Stimulated activated naive CD4-positive, alpha-beta T cell (primary cell): ENCODE data around the gene INF2.
"Not testable (repeated sequence)": the region's sequence is repeated elsewhere in the genome, so short reads cannot be mapped to it uniquely, and the experiment has no call there.

ENCODE experiments used
- DNase-seq, 6 experiments: peaks; one replicate each; lab custom pipeline; 2025; lab: John Stamatoyannopoulos, UW

The INF2 gene

DNA sequence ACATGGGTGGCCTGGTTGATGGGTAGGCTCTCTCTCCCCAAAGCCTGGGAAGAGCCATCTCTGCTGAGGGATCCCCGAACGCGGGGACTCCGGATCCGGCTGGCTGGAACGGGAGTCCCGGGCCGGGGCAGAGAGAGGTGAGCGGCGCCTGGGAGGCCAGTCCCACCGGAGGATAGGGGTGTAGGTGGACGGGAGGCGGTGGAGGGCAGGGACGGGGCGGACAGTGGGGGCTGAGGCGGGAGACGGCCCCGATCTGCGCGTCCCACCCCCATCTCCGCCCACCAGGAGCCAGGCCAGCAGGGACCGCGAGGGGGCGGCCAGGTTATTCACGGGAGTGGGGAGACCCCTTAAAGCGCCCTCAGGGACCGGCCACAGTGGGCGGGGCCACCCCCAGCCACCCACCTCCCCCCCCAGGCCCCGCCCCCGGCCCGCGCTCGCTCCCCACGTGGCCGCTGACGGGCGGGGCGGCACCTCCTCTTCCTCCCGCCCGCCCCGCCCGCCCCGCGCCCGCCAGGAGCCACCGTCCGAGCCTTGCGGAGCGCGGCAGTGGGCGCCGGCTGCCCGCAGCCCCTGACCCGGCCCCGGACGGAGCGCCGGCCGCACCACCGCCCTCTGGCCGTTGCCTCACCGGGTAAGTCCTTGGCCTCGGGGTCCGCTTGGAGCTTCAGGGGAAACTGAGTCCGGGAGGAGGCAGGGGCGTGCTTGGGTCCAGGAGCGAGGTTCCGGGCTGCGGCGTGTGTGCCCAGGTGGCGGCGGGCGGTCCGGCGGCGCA is at the start of gene INF2:
INF2 (plus strand) TSS at position 510 of the 772 bp plus-strand sequence. CDS start 11,748 bp downstream, outside the sequence.
- peak in 5 of 6 experiments; percentile 34 to 50 (median 38) for DNase-seq

DNA sequence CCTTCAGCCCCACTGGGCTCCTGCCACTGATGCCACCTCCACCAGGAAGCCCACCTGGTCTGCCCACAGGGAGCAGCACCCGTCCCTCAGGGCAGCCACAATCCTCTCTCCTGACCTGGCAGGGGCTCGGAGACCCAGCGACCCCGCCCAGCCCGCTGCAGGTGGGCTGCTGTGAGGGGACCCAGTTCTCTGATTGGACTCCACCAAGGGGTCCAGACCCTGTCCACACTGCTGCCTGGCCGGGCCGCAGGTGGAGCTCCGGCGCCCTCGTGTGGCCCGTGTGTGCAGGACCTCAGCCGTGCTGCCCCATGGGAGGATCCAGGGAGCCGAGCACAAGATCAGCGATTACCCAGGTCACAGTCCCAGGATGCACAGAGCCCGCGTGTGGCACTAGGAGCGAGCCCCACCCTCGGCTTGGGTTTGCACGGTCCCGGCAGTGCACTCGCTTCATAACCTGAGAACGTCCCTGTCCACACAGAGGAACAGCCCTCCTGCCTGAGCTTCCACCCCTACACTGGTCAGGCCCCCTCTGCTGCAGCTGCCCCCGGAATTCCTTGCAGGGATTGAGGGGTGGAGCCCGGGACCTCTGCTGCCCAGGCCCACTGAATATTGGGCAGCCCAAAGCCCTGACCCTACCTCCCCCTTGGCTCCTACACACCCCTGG is 49.4 kb upstream of the INF2 start:
- DNase-seq, result peak in 4 of 6 experiments; percentile 21 to 42 (median 34)

DNA sequence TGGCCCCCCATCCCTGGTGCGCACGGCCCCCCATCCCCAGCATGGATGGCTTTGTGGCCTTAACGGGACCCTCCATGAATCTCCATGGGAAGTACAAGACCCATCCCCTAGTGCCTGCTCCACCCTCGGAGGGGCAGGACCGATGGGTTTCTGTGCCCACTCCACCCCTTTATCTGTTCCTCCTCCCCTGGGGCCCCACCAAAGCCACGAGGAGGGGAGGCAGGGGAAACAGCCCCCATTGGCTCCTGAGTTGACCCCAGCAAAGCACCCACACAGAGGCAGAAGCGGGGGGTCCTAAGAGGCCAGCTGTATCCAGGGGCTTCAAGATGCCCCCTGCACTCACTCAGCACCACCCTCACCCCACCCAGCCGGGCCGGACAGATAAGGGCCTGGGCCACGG is 48.7 kb upstream of the INF2 start:
- no peak for DNase-seq

DNA sequence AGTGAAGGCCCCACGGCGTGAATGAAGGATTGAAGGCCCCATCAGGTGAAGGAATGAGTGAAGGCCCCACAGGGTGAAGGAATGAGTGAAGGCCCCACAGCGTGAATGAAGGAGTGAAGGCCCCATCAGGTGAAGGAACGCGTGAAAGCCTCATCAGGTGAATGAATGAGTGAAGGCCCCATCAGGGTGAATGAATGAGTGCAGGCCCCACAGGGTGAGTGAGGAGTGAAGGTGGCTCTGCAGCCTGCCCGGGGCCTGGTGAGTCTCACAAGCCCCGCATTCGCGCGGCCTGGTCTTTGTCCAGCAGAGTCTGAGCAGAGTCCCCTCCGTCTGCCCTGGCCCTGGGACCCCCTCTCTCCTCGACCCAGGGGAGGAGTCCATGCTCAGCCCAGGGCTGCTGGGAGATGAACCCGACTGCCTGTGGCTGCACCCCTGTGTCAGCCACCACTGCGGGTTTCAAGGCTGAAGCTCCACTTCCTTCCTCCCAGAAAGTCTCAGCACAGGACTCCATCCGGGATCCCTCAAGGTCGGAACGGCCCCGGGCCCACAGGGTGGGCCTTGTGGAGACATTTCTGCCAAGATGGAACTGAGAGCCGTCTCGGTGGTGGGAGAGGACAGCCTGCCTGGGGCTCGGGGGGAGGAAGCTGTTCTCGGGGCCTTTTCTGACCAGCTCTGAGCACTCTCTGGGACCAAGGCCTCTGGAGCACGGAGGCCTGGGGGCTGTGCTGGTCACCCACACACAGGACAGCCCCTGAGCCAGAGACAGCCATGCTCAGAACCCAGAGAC is 47.5 kb upstream of the INF2 start:
- no peak for DNase-seq

DNA sequence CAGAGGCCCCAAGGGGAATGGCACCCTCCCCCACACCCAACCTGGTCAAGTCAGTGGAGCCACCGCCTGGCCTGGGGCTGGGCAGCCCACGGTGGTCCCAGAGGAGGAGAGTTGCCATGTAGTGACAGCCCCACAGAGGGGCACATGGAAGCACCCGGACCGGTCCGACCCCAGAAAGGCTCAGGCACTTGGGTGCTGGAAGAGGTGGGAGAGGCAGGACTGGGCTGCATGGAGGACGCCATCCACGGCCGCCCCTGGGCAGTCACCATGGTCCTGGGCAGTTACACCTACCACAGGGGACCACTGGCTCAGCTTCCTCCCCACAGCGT is 46.9 kb upstream of the INF2 start:
- DNase-seq, result no peak

DNA sequence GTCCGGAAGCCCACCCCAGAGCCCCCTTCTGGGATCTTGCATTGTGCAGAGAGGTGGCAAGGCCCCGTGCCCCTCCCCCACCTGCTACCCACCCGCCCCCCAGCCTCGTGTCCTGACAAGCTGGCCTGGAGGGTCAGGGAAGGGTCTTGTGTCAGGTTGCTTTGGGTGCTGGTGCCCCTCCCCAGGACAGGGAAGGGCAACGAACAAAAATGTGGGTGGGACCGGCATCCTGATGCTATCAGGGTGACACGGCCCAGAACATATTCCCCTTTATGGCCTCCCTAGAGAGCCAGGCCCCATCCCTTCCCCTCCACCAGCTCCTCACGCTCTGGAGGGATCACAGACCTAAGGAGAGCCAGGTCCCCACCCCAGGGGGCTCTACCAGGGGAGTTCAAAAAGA is 46.1 kb upstream of the INF2 start:
- no peak for DNase-seq

DNA sequence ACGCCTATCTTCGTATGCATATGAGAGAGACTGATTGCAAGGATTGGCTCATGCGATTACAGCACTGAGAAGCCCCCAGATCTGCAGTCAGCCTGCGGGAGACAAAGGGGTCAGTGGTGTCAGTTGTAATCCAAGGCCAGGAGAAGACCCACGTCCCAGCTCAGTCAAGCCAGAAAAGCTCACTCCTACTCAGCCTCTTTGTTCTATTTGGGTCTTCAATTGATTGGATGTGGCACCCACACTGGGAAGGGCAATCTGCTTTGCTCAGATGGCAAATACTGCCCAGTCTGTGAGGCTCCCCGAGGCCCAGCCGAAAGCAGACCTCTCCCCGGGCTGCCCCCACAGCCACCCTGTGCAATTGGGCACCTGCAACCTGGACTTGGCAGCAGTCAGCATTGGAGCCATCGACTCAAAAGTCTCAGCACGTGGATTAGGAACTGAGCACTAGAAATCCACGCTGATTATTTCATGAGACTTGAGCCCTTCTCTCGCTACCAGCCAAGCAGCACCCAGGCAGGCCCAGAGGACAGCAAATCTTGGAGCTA is 45.3 kb upstream of the INF2 start:
- no peak for DNase-seq

DNA sequence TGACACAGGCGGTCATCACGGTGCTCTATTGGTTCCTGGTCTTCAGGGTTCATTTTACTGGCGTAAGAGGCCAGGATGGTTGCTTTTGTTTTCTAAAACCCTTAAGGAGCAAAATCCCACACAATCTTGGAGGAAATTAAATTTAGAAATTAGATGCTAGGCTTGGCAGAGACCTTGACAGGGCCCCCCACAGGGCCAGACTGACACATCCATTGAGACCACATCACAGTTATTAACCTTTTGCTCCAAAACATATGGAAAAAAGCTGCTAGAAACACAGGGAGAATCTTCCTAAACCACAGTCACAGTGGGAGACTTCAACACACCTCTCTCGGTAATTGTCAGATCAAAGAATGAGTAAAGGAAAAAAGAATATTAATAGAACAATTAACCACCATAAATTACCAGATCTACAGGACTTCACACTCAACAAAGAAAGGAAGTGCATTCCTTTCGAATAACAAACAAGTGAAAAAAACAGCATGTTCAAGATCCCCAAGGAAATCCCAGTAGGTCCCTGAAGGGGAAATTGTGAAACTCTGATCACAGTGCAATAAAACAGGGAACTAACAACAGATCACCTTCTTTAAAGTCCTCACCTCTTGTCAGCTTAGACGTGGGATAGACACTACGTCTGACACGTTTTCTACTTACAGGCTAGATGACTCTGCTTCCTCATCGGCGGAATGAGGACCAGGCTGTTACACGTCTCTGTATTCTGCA is 44.6 kb upstream of the INF2 start:
- DNase-seq, result no peak

DNA sequence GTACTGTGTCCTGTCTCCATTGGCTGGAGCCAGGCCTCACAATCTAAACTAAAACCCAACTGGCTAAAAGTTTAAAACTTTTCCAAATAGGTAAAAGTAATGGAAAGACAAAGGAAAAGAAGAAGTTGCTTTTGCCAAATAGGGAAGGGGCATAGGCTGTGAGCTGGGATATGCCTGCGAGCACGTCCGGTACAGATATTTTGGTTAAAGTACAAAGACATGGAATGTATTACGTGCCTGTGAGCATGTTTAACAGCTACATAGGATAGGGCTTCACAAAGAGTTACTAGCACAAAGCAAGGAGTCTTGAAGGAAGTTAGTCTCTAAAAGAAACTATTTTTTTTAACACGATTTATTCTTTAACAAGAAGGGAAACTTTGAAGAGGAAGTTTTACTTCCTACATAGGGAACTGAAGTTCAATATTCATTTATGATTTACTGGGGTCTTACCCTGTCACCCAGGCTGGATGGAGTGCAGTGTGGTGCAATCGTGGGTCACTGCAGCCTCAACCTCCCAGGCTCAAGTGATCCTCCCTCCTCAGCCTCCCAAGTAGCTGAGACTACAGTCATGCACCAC is 41.9 kb upstream of the INF2 start:
- no peak for DNase-seq

DNA sequence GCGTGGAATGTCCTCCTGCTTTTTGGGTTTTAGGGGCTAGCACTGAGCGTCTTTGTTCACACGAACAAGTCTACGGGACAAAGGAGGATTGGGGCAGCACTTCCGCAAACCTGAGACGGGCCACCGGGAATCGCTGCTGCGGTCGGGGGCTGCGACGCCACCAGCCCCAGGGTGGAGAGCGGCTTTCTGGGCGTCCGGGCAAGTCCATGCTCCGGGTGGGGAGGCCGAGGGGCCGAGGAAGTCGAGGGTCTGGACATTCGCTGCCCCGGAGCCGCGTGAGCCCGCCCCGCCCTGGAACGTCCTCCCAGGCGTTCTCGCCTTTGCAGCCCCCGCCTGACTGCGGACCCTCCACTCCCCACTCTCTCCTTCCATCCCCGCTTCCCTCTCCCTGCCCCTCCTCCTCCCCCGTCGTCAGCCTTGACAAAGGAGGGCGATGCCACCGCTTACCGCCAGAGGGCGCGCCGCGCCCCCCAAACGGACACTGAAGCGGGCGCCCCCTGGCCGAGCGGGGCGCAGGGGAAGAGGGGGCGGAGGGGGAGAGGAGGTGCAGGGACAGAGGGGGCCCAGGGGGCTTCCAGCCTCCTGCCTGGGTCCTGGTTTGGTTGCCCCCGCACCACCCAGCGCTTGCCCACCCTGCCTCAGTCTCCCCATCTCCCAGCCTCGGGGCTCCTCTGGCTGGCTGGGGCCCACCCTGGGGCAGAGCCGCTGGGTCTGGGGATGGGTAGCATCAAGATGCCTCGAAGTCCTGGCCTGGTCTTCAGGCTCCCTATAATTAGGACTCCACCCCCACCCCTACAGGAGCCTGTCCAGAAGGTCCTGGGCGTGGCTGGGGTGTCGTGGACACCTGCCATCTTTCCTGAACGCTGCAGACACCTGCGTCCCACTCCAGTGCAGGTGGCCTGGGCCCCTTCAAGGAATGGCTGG is 39.1 kb upstream of the INF2 start:
- peak; percentile 7 to 64 (median 48) for DNase-seq

DNA sequence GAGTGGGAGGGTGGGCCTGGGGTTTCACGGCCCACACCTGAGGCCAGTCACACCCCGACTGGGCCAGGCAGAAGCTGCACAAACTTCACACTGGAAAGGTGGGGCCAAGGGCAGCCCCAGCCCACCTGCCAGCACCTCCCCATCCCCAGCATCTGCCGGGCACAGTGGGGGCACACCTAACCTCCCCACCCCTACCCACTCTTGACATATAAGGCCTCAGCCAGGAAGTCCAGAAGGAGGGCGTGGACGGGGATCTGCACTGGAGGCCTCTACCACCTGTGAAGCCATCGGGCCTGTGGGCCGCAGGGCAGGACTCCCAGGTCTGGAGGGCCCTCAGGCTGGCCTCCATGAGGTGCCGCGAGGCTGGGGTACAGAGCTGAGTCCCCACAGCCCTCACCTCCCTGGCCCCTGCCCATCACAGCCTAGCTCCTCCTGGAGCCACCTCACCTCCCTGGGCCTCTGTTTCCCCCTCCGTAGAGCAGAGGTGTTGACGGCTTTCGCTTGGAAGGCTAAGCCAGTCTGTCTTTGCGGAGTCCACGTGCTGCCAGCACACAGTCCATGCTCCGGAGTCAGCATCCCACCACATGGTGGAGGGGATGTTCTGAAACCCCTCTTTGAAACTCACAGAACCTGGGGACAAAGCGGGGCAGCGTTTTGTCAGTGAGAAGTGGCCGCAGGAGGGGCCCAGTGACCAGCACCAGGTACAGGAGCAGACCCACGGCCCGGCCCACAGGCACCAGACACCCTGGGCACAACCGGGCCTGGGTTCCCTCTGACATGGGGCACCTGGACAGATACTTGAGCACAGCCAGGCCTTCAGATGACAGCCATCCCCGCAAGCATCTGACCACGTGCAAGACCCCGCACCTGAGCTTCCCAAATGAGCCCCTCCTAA is 38.2 kb upstream of the INF2 start:
- no peak for DNase-seq

DNA sequence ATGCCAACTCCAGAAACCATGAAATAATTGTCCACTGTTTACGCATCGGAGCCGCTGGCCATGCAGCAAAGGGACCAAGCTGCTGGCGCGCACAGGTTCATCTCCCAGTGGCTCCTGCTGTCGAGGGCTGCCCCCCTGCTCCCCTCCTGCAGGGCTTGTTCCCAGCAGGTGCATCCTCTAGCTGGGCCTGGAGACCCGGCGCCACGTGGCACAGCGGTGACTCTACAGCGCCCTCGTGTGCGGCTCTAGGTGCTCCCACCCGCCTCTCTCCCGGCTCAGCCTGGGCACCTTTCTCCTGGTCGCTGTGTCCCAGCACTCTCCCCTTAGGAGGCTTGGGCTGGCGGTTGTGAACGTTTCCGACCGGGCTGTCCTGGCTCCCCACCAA is 37.5 kb upstream of the INF2 start:
- no peak for DNase-seq

DNA sequence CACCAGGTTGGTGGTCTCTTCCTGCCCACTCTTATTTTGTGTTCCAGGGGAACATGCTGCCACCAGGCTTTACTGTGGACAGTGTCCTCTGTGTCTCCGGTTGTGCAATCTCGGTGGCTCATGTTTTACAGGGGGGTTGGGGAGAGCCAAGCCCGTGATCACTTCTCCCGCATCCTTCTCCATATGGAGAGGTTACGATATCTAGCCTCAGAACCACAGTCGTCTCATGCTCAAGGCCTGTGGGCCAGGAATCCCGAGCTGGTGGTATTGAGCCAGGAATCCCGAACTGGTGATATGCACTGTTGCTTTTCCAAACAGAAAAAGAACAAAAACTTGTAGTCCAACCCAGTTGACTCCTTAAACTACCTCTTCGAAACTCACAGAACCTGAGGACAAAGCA is 37.0 kb upstream of the INF2 start:
- no peak for DNase-seq

DNA sequence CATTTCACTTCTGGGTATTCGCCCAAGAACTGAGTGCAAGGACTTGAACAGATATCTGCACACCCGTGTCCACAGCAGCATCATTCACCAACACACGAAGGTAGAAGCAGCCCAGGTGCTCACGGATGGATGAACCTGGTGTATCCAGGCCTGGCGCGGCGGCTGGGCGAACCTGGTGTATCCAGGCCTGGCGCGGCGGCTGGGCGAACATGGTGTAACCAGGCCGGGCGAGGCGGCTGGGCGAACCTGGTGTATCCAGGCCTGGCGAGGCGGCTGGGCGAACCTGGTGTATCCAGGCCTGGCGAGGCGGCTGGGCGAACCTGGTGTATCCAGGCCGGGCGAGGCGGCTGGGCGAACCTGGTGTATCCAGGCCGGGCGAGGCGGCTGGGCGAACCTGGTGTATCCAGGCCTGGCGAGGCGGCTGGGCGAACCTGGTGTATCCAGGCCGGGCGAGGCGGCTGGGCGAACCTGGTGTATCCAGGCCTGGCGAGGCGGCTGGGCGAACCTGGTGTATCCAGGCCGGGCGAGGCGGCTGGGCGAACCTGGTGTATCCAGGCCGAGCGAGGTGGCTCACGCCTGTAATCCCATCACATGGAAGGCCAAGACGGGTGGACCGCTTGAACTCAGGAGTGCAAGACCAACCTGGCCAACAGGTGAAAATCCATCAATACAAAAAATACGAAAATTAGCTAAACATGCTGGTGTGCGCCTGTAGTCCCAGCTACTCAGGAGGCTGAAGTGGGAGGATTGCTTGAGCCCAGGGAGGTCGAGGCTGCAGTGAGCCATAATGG is 36.1 kb upstream of the INF2 start:
- DNase-seq, result not testable (repeated sequence)

DNA sequence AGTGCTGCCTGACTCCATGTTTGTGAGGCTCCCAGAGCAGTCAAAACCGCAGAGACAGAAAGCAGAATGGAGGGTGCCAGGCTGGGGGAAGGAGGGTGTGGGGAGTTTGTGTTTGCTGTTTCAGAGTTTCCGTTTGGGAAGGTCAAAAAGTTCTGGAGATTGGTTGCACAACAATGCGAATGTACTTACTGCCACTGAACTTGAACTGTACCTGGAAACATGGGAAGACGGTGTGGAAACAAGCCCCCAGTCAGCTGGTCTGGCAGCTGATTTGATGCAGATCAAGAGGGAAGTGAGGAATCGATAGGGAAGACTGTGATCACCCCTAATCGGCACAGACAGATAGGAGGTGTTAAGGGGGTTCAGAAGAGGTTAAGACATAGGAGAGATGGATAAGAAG is 35.3 kb upstream of the INF2 start:
- DNase-seq, result no peak

DNA sequence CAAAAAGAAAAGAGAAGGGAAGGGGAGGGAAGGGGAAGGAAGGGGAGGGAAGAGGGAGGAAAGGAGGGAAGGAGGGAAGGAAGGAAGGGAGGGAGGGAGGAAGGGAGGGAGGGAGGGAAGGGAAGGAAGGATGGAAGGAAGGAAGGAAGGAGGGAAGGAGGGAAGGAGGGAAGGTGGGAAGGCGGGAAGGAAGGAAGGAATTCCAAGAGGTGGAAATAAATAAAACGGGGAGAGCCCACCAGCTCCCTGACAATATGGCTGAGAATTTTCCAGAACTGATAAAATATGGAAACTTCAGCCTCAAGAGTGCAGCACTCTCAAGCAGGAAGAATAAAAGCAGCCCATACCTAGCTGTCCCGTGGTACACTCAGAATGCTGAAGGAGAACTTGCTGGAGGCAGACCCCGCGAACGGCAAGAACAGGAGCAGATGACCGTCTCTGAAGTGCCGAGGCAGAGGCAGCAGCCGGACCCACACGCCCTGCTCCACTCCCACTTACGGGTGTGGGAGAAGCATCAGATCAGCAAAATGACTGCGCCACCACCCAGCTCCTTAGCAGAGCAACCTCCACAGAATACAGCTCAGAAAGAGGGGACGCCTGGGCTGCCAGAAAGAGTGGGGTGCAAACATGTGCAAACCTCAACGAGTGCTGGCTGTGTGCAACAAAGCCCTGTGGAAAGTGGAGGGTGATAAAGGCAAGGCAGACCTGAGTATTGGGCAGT is 34.1 kb upstream of the INF2 start:
- DNase-seq, result no peak

DNA sequence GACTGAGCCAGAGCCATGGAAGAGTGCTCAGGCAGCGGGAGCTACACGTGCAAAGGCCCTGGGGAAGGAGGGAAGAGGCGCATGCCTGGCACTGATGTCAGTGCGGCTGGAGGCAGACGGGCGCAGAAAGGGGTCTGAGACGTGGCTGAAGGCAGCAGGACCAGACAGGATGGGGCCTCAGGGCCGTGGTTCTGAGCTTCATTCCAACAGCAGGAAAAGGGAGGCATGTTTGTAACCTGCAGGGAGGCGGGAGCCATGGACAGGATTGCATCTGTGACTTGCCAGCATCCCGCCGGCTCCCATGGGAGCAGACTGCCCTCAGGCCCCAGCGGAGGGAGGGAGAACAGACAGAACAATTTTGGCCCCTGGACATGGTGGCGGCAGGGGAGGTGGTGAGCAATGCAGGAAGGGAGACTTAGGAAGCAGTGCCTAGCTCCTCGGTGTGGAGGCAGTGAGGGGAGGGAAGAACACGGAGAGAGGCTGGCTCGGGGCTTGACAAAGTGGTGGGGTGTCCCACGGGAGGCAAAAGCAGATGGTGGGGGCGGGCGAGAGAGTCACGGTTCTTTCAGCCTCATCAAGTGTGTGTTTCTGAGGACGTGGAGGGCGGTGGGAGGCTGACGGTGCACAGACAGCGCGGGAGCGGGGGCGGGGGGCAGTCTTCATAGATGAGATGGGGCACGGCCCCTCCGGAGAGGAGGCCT is 33.3 kb upstream of the INF2 start:
- no peak for DNase-seq
